ENCODE data around the gene SNAP23. TPM values are rescaled to one million over a fixed set of nuclear protein-coding genes. Genes with fewer than 3 reads are reported as not detected.

SNAP23 gene
- total RNA-seq, 1 donor from 2014 or later = 85.6 TPM

DNA sequence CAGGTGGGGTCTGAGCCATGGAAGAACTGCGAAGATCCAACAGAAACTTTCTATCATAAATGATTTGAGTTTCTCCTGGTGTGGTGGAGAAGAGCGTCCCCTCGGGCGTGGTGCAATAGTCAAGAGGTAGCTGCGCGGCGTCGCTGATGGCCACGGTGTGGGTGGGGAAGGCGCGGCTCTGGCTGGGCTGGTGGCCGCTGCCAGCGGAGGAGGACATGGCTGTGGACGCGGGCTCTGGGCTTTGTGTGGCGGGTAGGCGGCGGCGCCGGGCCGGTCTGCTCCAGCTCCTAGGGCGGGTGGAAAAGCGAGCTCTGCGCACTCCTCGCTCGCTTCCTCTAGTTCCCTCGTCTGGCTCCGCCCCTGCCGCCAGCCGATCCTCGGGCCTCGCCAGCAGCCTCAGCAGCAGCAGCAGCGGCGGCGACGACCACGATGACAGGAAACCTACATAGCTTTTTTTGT lies 85.9 kb downstream of the SNAP23 start:
- Mint-ChIP-seq H3K36me3 (ENCODE audit: low read depth) (no peaks in the 10 kb centered on the region), H3K4me3 (ENCODE audit: unreplicated experiment) (peak overlapping the region; percentile 70), H3K27ac (ENCODE audit: unreplicated experiment) (peak overlapping the region; percentile 87)

More for the DNA sequence above, 85.9 kb downstream of the SNAP23 start:
- peaks cover 76% of the 10 kb centered on the region for H3K4me1 Mint-ChIP-seq (ENCODE audit: low read depth)
- peak; percentile 94 for DNase-seq (ENCODE audit: low spot score)
- H3K27me3 Mint-ChIP-seq (ENCODE audit: low read depth) = no peaks in the 10 kb centered on the region
- H3K9me3 Mint-ChIP-seq (ENCODE audit: low read depth) = no peaks in the 10 kb centered on the region
- TF ChIP-seq, protein P1, sequence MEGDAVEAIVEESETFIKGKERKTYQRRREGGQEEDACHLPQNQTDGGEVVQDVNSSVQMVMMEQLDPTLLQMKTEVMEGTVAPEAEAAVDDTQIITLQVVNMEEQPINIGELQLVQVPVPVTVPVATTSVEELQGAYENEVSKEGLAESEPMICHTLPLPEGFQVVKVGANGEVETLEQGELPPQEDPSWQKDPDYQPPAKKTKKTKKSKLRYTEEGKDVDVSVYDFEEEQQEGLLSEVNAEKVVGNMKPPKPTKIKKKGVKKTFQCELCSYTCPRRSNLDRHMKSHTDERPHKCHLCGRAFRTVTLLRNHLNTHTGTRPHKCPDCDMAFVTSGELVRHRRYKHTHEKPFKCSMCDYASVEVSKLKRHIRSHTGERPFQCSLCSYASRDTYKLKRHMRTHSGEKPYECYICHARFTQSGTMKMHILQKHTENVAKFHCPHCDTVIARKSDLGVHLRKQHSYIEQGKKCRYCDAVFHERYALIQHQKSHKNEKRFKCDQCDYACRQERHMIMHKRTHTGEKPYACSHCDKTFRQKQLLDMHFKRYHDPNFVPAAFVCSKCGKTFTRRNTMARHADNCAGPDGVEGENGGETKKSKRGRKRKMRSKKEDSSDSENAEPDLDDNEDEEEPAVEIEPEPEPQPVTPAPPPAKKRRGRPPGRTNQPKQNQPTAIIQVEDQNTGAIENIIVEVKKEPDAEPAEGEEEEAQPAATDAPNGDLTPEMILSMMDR (IDR thresholded peaks at IDR 0.05) = peak; percentile 25

Other genes with a start within 250 kb of the SNAP23 start
- 19.3 to 30.2 TPM (median 20.7 TPM) in 3 replicates for gene GANC, start 222.4 kb upstream of the SNAP23 start, total RNA-seq
- 47.8 to 49.5 TPM (median 48.4 TPM) in 3 replicates for gene TMEM87A, start 222.2 kb upstream of the SNAP23 start, total RNA-seq
- gene CAPN3, start 136.1 kb upstream of the SNAP23 start, total RNA-seq = 2.8 to 3.3 TPM (median 3.2 TPM) in 3 replicates
- gene ZNF106, start 4.5 kb upstream of the SNAP23 start, total RNA-seq = 57.6 to 80.2 TPM (median 58.1 TPM) in 3 replicates
- 30.4 to 32.4 TPM (median 31.9 TPM) in 3 replicates for gene LRRC57, start 53.2 kb downstream of the SNAP23 start, total RNA-seq
- 18.5 to 22.5 TPM (median 21.7 TPM) in 3 replicates for gene HAUS2, start 53.2 kb downstream of the SNAP23 start, total RNA-seq
- 13.6 to 15.5 TPM (median 14.9 TPM) in 3 replicates for gene STARD9, start 80.0 kb downstream of the SNAP23 start, total RNA-seq
- 14.5 to 21.0 TPM (median 15.7 TPM) in 3 replicates for gene CDAN1, start 241.5 kb downstream of the SNAP23 start, total RNA-seq